NT2/D1 (cell line): ENCODE data around the gene SLC37A4.

Experiments used
- SUZ12 ChIP-seq: IDR thresholded peaks from 2 replicates; pipeline ENCODE4 v1.6.1; 2011; ENCODE audit not compliant: insufficient read length, insufficient read depth; ENCODE audit errors: extremely low read depth
- YY1 ChIP-seq: IDR thresholded peaks from 2 replicates; pipeline ENCODE4 v1.6.1; 2011; ENCODE audit not compliant: insufficient read length, insufficient read depth
- ZNF274 ChIP-seq: IDR thresholded peaks from 2 replicates; pipeline ENCODE4 v1.6.1; 2011; ENCODE audit warnings: mild to moderate bottlenecking, low read depth, low read length

GRCh38 chr11:118997627-118998387 is 32.9 kb downstream of the SLC37A4 start, which contains the start of gene CENATAC:
- TF ChIP-seq YY1 (no peak), ZNF274 (no peak), SUZ12 (no peak)
